Heart left ventricle (tissue), 16 donors: Measurements from ENCODE around the gene COQ8A. TPM values are rescaled to one million over a fixed set of nuclear protein-coding genes. Genes with fewer than 3 reads are reported as not detected.

Experiments
- ATAC-seq, 4 donors: fragments of 200-7000 bp; cut with Tn5 transposase; one replicate each; pipeline ENCODE4 v1.9.1; 2020 to 2022; ENCODE audit warnings: moderate library complexity in 4 of 4, mild to moderate bottlenecking in 3 of 4, moderate number of reproducible peaks in 1 of 4
- DNase-seq, 5 donors: peaks; one replicate each; pipeline ENCODE4 v3.0.0-alpha.2; 2020
- H3K27ac ChIP-seq, 12 donors: fragments of 200-600 bp; sonication (generic) in 4 of 12; one replicate each; pipeline versions ENCODE4 v1.5.0 to v1.8.0; 2016 to 2022; ENCODE audit warnings: mild to moderate bottlenecking in 2 of 12
- H3K27me3 ChIP-seq, 9 donors: fragments of 200-600 bp; sonication (generic) in 2 of 9; one replicate each; pipeline versions ENCODE4 v1.5.1 to v1.8.0; 2016 to 2022; ENCODE audit warnings: mild to moderate bottlenecking in 3 of 9
- H3K36me3 ChIP-seq, 9 donors: fragments of 200-600 bp; sonication (generic) in 2 of 9; one replicate each; pipeline versions ENCODE4 v1.5.0 to v1.8.0; 2018 to 2022; ENCODE audit warnings: mild to moderate bottlenecking in 2 of 9
- H3K4me1 ChIP-seq, 12 donors: fragments of 200-600 bp; sonication (generic) in 4 of 12; one replicate each; pipeline versions ENCODE4 v1.5.0 to v1.8.0; 2016 to 2022; ENCODE audit warnings: mild to moderate bottlenecking in 3 of 12
- H3K4me3 ChIP-seq, 12 donors: fragments of 200-600 bp; sonication (generic) in 4 of 12; one replicate each; pipeline versions ENCODE4 v1.5.0 to v1.8.0; 2017 to 2022; ENCODE audit warnings: mild to moderate bottlenecking in 9 of 12, moderate library complexity in 4 of 12
- H3K9me3 ChIP-seq, 12 donors: fragments of 200-600 bp; sonication (generic) in 4 of 12; one replicate each; pipeline versions ENCODE4 v1.5.0 to v1.8.0; 2016 to 2022; ENCODE audit warnings: mild to moderate bottlenecking in 1 of 12
- POLR2A ChIP-seq, 2 donors: fragments of 450-650 bp; IDR thresholded peaks; one replicate each; pipeline ENCODE4 v1.6.1; 2017; ENCODE audit warnings: antibody characterized with exemption in 2 of 2, mild to moderate bottlenecking in 2 of 2, moderate library complexity in 2 of 2
- WGBS, 4 donors: extraction: QIAGEN DNeasy Blood & Tissue Kit in 2 of 4; methylation state at CpG; one replicate each; pipeline versions ENCODE4 v1.1.5 to v1.1.7; 2013 to 2018; 5-methylcytosine and 5-hydroxymethylcytosine counted together
- intact Hi-C, 10 donors: fragments of 100-400 bp; cut with DNase I; formaldehyde crosslinking; loops; one replicate each; pipeline versions ENCODE4 v1.11.1 to v1.14.2; 2022
- polyA plus RNA-seq, 2 donors: library from polyadenylated mRNA; stranded (reverse); fragments of 200-250 nt; gene quantifications; one replicate each; pipeline ENCODE4 v1.2.3, GENCODE V29; 2013
- total RNA-seq, 9 donors: library from RNA; depleted of rRNA in 2 of 9; stranded (reverse); fragments of >200 nt in 2 of 9; fragmentation: NEBNext Ultra II Directional in 3 of 9; extraction: Animal tissue kit (Norgen Biotek cat#: 25700) in 3 of 9; gene quantifications; one replicate each; pipeline versions ENCODE4 v1.1.0 to v1.2.4, GENCODE V29; 2016 to 2023
- TF ChIP-seq, protein P1 (sequence below), 12 donors: fragments of 200-600 bp; sonication (generic) in 4 of 12; IDR thresholded peaks; one replicate each; pipeline versions ENCODE4 v1.5.0 to v1.8.0; 2018 to 2022; ENCODE audit warnings: antibody characterized with exemption in 12 of 12, mild to moderate bottlenecking in 5 of 12
- donor health status: ischemic (EF 13 %, LVEDD 7.1; RV severe dilation, severe dysfunction).
- donor health status: healthy with polysubstance abuse.
- donor health status: DM: no; HTN: yes; CAD: no.
- donor health status: DM: no; HTN: no; CAD: no.
- donor health status: ischemic (EF 25% LVEDD 6.9; RV normal size, moderate dysfunction).
- donor health status: ischemic (EF 25% LVEDD 5.7; RV mildly dilated, moderate dysfunction).
- donor health status: healthy.
- donor health status: DM: yes; HTN: yes; CAD: no.
- donor health status: ischemic (EF 35%, LVEDD 5.7; RV mildly dilated, moderate dysfunction).
- donor health status: nonischemic (EF 11% LVEDD 7.7; RV severe dilation, severe dysfunction).
- donor health status: DM: yes; HTN: yes; CAD: no.
- donor health status: PGD.
- donor health status: ischemic (EF 29% LVEDD 5.4; RV normal size, mild dysfunction).
- donor health status: nonischemic (EF 23%, LVEDD 6.1; RV moderate dilation, normal function).

The COQ8A gene
- total and polyA plus RNA-seq, 11 donors = 141 to 915 (median 269) TPM

DNA sequence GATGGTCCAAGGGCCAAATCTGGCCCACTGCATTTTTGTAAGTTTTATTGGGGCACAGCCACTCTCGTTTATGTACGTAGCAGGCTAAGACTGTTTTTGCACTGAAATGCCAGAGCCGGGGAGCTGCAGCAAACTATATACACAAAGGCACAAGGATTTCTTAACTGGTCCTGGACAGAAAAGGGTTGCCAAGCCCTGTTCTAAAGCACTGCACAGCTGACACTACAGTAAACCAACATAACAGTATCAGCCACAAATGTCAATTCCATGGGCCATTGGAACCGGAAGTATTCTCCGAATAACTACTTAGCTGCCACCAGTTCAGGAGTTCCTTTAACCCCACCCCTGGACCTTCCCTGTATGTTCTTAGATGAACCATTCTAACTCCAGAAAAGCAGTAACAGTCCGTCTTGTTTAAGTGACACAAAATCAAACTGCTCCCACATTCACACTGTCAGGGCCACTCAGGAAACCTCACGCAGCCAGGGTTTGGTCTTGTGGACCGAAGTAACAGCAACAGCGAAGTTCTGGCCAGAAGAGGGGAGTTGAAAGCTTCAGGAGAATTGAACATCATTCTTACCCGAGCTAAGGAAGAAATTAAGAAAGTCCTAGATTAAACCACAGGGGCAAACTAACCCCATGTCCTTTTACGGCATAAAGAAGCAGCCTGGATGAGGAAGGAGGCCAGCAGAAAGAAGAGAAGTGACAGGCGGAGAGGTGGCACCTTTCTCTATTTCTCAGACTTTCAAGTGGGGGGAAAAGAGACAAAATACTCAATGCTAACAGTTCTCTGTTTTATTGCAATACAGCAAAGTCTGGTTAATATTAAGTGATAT, 49.2 kb downstream of the COQ8A start:
- peaks cover 0 to 81% (median 44%) of the 10 kb centered on the region in 12 donors for H3K4me1 ChIP-seq
- H3K4me3 ChIP-seq = no peak overlapping the region
- WGBS, 4 donors = 60 to 72% (median 66%) methylated on average over 12 of the region's 12 CpGs
- H3K9me3 ChIP-seq = no peaks in the 10 kb centered on the region
- no peaks in the 10 kb centered on the region for H3K27me3 ChIP-seq
- ATAC-seq (no peak), DNase-seq (no peak)
- peak overlapping the region in 8 of 12 donors; percentile 41 to 94 (median 56) for H3K27ac ChIP-seq
- TF ChIP-seq, protein P1, sequence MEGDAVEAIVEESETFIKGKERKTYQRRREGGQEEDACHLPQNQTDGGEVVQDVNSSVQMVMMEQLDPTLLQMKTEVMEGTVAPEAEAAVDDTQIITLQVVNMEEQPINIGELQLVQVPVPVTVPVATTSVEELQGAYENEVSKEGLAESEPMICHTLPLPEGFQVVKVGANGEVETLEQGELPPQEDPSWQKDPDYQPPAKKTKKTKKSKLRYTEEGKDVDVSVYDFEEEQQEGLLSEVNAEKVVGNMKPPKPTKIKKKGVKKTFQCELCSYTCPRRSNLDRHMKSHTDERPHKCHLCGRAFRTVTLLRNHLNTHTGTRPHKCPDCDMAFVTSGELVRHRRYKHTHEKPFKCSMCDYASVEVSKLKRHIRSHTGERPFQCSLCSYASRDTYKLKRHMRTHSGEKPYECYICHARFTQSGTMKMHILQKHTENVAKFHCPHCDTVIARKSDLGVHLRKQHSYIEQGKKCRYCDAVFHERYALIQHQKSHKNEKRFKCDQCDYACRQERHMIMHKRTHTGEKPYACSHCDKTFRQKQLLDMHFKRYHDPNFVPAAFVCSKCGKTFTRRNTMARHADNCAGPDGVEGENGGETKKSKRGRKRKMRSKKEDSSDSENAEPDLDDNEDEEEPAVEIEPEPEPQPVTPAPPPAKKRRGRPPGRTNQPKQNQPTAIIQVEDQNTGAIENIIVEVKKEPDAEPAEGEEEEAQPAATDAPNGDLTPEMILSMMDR (IDR thresholded peaks at IDR 0.05) = no peak
- no peak for TF ChIP-seq POLR2A (IDR thresholded peaks at IDR 0.05)
- intact Hi-C loops = loop anchor here in 4 of 10 donors (5.0 kb wide), 4 partner anchors 47 to 77 kb away; partner anchors contain the start of gene COQ8A (in 1 of the 4)
- H3K36me3 ChIP-seq = peaks cover 0 to 61% (median 42%) of the 10 kb centered on the region in 9 donors

DNA sequence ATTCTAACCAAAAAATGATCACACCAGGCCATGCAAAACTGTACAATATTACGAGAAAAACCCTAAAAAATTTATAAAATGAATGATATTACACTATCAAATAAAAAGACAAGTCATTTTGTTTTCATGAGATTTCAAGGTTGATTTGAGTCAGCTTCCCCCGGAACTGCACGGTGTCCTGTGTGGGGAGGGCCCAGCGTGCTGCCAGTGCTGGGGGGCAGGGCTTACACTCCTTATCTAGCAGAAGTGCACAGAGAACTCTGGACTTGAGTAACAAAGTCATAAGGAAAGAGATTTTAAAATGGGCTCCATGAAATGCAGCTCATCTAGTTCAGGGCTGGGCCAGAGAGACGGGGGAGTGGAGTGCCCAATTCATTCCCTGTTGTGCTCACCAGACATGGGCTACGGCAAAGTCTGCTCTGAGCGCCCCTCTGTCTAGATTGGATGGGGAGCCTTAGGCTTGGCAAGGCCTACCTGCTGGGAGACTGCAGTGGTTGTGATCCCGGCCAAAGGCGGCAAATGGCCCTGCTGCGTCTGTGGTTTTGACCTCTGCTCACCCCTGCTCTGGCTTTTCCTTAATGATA, 50.1 kb downstream of the COQ8A start:
- Histone ChIP-seq H3K4me3 (no peak overlapping the region), H3K36me3 (peaks cover 0 to 61% (median 37%) of the 10 kb centered on the region in 9 donors), H3K27ac (peak overlapping the region in 10 of 12 donors; percentile 9 to 94 (median 56)), H3K4me1 (peaks cover 0 to 75% (median 43%) of the 10 kb centered on the region in 12 donors), H3K27me3 (no peaks in the 10 kb centered on the region), H3K9me3 (no peaks in the 10 kb centered on the region)
- intact Hi-C loops = loop anchor here in 1 of 10 donors (5.0 kb wide), 1 partner anchor 78 kb away; no protein-coding TSS in a partner anchor
- DNase-seq (peak in 2 of 5 donors; percentile 18 to 38), ATAC-seq (peak in 3 of 4 donors; percentile 19 to 37 (median 26))
- 47 to 69% (median 52%) methylated on average over 10 of the region's 10 CpGs for WGBS, 4 donors
- TF ChIP-seq, protein P1 (IDR thresholded peaks at IDR 0.05) = no peak
- TF ChIP-seq POLR2A (IDR thresholded peaks at IDR 0.05) = no peak

DNA sequence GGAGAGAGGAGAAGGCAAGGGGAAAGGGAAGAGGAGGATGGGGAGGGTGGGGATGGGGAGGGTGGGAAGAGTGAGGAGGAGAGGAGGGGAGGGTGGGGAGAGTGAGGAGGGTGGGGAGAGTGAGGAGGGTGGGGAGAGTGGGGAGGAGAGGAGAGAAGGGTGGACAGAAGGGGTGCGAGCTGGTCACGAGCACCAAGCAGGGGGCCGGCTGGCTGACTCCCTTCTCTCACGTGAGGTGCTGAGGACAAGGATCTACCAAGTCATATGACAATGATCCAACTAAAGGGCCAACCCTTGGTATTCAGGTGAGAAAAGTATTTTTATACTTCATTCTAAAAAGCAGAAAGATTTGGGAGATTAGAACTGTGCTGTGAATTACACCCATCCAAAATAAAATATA, 51.8 kb downstream of the COQ8A start:
- Histone ChIP-seq H3K36me3 (peaks cover 0 to 47% (median 27%) of the 10 kb centered on the region in 9 donors), H3K27me3 (no peaks in the 10 kb centered on the region), H3K27ac (no peak overlapping the region), H3K4me3 (no peak overlapping the region), H3K9me3 (no peaks in the 10 kb centered on the region), H3K4me1 (peaks cover 0 to 58% (median 40%) of the 10 kb centered on the region in 12 donors)
- WGBS, 4 donors = 86 to 96% (median 91%) methylated on average over 4 of the region's 4 CpGs
- ATAC-seq (no peak), DNase-seq (no peak)
- TF ChIP-seq, protein P1 (IDR thresholded peaks at IDR 0.05) = no peak
- TF ChIP-seq POLR2A (IDR thresholded peaks at IDR 0.05) = no peak
- intact Hi-C loops = loop anchor here in 1 of 10 donors (5.0 kb wide), 1 partner anchor 80 kb away; no protein-coding TSS in a partner anchor
